ENCODE results near the gene TFCP2. TPM values are rescaled to one million over a fixed set of nuclear protein-coding genes. Genes with fewer than 3 reads are reported as not detected.

TFCP2 gene
- total RNA-seq, 1 donor from 2014 or later, result 28.2 TPM

- DNase-seq, result no peak
These were observed 23.6 kb upstream of the TFCP2 start for GRCh38 chr12:51196547-51196946.

GRCh38 chr12:51195841-51196240 lies 22.9 kb upstream of the TFCP2 start:
- no peak for DNase-seq

GRCh38 chr12:51192284-51192671 lies 19.3 kb upstream of the TFCP2 start:
- DNase-seq, result no peak

GRCh38 chr12:51191516-51192283 lies 18.8 kb upstream of the TFCP2 start:
- no peak for DNase-seq

GRCh38 chr12:51190820-51191219 lies 17.9 kb upstream of the TFCP2 start:
- no peak for DNase-seq

GRCh38 chr12:51189790-51190355 lies 16.9 kb upstream of the TFCP2 start:
- DNase-seq, result no peak

GRCh38 chr12:51188359-51189051 lies 15.6 kb upstream of the TFCP2 start:
- peak; percentile 59 for DNase-seq

GRCh38 chr12:51187370-51187987 lies 14.5 kb upstream of the TFCP2 start:
- DNase-seq, result peak; percentile 76

- peak; percentile 25 for DNase-seq
These were observed 13.6 kb upstream of the TFCP2 start for GRCh38 chr12:51186465-51187085.

GRCh38 chr12:51185171-51185717 lies 12.3 kb upstream of the TFCP2 start:
- peak; percentile 50 for DNase-seq

GRCh38 chr12:51183816-51184215 lies 10.9 kb upstream of the TFCP2 start:
- peak; percentile 97 for DNase-seq

- DNase-seq, result no peak
These were observed 10.4 kb upstream of the TFCP2 start for GRCh38 chr12:51183349-51183748.

- DNase-seq, result no peak
These were observed 8.6 kb upstream of the TFCP2 start for GRCh38 chr12:51181558-51181957.

GRCh38 chr12:51177897-51178296 lies 5.0 kb upstream of the TFCP2 start:
- DNase-seq, result no peak

GRCh38 chr12:51174501-51174900 lies 1.6 kb upstream of the TFCP2 start:
- no peak for DNase-seq

GRCh38 chr12:51171884-51172514 lies 936 bp downstream of the TFCP2 start:
- peak; percentile 19 for DNase-seq

- DNase-seq, result no peak
These were observed 9.1 kb downstream of the TFCP2 start for GRCh38 chr12:51163795-51164194.

- no peak for DNase-seq
These were observed 10.7 kb downstream of the TFCP2 start for GRCh38 chr12:51162217-51162616.

GRCh38 chr12:51160814-51161459 lies 12.0 kb downstream of the TFCP2 start:
- DNase-seq, result no peak

GRCh38 chr12:51156245-51156765 lies 16.6 kb downstream of the TFCP2 start:
- DNase-seq, result no peak

- DNase-seq, result no peak
These were observed 20.0 kb downstream of the TFCP2 start for GRCh38 chr12:51152953-51153352.
